Neural crest cell (in vitro differentiated cells): ENCODE results near the gene TAF1. TPM values are rescaled to one million over a fixed set of nuclear protein-coding genes. Genes with fewer than 3 reads are reported as not detected.
A peak's percentile ranks its signal among the peaks of the same experiment; 100 is the strongest.
"Not testable (repeated sequence)": the region's sequence is repeated elsewhere in the genome, so short reads cannot be mapped to it uniquely, and the experiment has no call there.

Experiments used
- DNase-seq: peaks from one replicate; pipeline ENCODE4 v3.0.0; 2021; ENCODE audit warnings: low read depth, mixed read lengths, low spot score
- H3K27ac Mint-ChIP-seq: one replicate; pipeline ENCODE4 v1.8.0; 2021; ENCODE audit warnings: mild to moderate bottlenecking, mixed read lengths; ENCODE audit not compliant: unreplicated experiment
- H3K27me3 Mint-ChIP-seq: 2 replicates; pipeline ENCODE4 v1.8.0; 2021; ENCODE audit warnings: low read depth, mild to moderate bottlenecking, mixed read lengths
- H3K36me3 Mint-ChIP-seq: 2 replicates; pipeline ENCODE4 v1.8.0; 2021; ENCODE audit warnings: low read depth, mild to moderate bottlenecking, mixed read lengths
- H3K4me1 Mint-ChIP-seq: 2 replicates; pipeline ENCODE4 v1.8.0; 2021; ENCODE audit warnings: mixed read lengths
- H3K4me3 Mint-ChIP-seq: one replicate; pipeline ENCODE4 v1.8.0; 2021; ENCODE audit warnings: mild to moderate bottlenecking, mixed read lengths
- H3K9me3 Mint-ChIP-seq: 2 replicates; pipeline ENCODE4 v1.8.0; 2021; ENCODE audit warnings: mixed read lengths
- long read RNA-seq: library from polyadenylated mRNA; unstranded; transcript quantifications from one replicate; pipeline ENCODE4 v2.0.0, GENCODE V29; 2020
- total RNA-seq: library from RNA; stranded (reverse); gene quantifications from 2 replicates; pipeline ENCODE4 v1.2.1, GENCODE V29; 2021
- TF ChIP-seq, protein P1 (sequence below): fragments of 200-600 bp; sonication (generic); conservative IDR thresholded peaks from 2 replicates; pipeline ENCODE4 v1.5.0; 2021; ENCODE audit warnings: antibody characterized with exemption, mild to moderate bottlenecking

TAF1 gene, protein sequence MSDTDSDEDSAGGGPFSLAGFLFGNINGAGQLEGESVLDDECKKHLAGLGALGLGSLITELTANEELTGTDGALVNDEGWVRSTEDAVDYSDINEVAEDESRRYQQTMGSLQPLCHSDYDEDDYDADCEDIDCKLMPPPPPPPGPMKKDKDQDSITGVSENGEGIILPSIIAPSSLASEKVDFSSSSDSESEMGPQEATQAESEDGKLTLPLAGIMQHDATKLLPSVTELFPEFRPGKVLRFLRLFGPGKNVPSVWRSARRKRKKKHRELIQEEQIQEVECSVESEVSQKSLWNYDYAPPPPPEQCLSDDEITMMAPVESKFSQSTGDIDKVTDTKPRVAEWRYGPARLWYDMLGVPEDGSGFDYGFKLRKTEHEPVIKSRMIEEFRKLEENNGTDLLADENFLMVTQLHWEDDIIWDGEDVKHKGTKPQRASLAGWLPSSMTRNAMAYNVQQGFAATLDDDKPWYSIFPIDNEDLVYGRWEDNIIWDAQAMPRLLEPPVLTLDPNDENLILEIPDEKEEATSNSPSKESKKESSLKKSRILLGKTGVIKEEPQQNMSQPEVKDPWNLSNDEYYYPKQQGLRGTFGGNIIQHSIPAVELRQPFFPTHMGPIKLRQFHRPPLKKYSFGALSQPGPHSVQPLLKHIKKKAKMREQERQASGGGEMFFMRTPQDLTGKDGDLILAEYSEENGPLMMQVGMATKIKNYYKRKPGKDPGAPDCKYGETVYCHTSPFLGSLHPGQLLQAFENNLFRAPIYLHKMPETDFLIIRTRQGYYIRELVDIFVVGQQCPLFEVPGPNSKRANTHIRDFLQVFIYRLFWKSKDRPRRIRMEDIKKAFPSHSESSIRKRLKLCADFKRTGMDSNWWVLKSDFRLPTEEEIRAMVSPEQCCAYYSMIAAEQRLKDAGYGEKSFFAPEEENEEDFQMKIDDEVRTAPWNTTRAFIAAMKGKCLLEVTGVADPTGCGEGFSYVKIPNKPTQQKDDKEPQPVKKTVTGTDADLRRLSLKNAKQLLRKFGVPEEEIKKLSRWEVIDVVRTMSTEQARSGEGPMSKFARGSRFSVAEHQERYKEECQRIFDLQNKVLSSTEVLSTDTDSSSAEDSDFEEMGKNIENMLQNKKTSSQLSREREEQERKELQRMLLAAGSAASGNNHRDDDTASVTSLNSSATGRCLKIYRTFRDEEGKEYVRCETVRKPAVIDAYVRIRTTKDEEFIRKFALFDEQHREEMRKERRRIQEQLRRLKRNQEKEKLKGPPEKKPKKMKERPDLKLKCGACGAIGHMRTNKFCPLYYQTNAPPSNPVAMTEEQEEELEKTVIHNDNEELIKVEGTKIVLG (N-terminal part only)
- 31.9 and 37.1 TPM in 2 replicates for total RNA-seq
- long read RNA-seq, partial matches to known transcripts, result 12 of 13 reads
- long read RNA-seq, other reads (novel, unspliced or antisense), result 1 of 13 reads

DNA sequence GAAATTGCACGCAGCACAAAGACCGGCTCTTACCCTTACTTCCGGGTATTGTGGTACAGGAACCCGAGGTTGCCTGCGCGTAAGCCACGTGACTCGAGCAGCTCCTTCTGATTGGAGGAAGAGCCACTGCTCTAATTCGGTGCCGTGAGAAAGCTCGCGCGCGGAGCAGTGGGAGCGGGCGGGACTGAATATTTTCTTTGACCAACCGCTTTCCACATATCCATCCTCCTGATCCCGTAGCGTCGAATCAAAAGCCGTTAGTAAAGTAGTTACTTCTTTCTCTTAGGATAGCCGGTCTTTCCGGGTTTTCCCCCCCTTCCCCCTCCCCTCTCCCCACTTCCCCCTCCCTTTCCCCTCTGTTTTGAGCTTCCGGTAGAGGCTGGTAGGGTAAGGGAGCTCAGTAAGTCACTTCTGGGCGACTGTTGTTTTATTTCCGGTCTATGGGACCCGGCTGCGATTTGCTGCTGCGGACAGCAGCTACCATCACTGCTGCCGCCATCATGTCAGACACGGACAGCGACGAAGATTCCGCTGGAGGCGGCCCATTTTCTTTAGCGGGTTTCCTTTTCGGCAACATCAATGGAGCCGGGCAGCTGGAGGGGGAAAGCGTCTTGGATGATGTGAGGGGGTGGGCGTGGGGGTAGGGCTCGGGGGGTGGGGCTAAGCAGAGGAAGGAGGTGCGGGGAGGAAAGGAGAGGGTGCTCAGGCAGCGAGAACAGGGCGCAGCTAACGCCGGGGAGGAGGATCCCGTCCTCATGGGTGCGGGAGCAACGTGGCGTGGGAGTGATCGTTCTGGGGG lies at the start of gene TAF1:
Gene TAF1 (plus strand): TSS at position 483 of the 799 bp plus-strand sequence. CDS start 18 bp downstream, at position 501.
- H3K9me3 Mint-ChIP-seq, result no peaks in the 10 kb centered on the region
- peaks cover 12% of the 10 kb centered on the region for H3K36me3 Mint-ChIP-seq
- H3K4me1 Mint-ChIP-seq, result peaks cover 30% of the 10 kb centered on the region
- H3K4me3 Mint-ChIP-seq, result peak within 1 kb of the TSS; percentile 100
- peak within 1 kb of the TSS; percentile 98 for H3K27ac Mint-ChIP-seq
- DNase-seq, result peak; percentile 72
- TF ChIP-seq, protein P1, sequence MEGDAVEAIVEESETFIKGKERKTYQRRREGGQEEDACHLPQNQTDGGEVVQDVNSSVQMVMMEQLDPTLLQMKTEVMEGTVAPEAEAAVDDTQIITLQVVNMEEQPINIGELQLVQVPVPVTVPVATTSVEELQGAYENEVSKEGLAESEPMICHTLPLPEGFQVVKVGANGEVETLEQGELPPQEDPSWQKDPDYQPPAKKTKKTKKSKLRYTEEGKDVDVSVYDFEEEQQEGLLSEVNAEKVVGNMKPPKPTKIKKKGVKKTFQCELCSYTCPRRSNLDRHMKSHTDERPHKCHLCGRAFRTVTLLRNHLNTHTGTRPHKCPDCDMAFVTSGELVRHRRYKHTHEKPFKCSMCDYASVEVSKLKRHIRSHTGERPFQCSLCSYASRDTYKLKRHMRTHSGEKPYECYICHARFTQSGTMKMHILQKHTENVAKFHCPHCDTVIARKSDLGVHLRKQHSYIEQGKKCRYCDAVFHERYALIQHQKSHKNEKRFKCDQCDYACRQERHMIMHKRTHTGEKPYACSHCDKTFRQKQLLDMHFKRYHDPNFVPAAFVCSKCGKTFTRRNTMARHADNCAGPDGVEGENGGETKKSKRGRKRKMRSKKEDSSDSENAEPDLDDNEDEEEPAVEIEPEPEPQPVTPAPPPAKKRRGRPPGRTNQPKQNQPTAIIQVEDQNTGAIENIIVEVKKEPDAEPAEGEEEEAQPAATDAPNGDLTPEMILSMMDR, result no peak
- no peaks in the 10 kb centered on the region for H3K27me3 Mint-ChIP-seq

DNA sequence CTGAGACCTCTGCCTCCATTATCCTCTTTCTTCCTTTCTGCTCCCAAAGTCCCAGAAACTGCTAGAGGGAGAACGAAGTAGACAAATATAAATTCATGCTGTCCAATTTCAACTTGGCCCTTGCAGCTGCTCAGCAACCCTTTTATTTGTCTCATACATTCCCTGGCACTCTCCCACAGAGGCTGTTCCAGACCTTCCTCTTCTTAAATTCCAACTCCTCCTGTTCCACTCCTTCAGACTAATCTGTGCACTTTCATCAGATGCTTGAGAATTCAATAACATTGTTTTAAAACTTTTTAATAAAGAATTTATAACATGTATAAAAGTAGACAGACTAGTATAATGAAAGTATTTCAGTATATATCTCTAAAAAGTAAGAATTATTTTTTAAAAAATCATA lies 49.2 kb upstream of the TAF1 start:
- DNase-seq, H3K4me1 Mint-ChIP-seq, H3K27me3 Mint-ChIP-seq, H3K9me3 Mint-ChIP-seq, H3K4me3 Mint-ChIP-seq, H3K27ac Mint-ChIP-seq: not testable (repeated sequence)
- H3K36me3 Mint-ChIP-seq, result peaks cover 15% of the 10 kb centered on the region

DNA sequence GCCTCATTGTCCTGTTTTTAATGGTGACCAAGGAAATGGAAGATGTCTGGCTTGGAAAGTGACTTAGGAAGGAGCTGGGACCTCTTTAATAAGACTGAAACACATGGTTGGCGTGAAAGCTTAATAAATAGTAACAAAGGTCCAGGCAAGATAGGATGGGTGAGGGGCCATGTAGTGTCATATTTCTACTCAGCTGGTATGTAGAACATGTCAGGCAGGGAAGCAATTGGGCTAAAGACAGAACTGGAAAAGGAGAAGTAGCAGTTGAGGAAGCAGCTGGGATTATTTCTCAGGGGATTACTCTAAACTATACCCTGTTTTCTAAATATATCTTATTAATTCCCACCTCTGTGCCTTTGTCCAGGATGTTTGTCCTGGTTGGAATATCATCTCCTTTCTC lies 46.0 kb upstream of the TAF1 start:
- TF ChIP-seq, protein P1, result no peak

DNA sequence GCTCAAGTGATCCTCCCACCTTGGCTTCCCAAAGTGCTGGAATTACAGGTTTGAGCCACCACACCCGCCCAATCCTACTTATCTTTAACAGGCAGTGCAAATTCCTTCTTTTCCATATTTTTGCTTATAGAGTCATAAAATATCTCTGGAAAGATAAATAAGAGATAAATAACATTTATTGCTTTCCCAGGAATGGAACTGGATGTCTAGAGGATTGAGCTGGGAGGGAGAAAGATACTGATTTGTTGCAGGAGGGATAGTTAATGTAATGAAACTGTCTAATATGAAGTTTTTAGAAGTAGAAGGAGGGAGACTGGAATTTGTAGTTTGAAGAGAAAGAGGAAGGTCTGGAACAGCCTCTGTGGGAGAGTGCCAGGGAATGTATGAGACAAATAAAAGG lies 44.4 kb upstream of the TAF1 start:
- TF ChIP-seq, protein P1, result no peak
- no peaks in the 10 kb centered on the region for H3K4me1 Mint-ChIP-seq
- no peaks in the 10 kb centered on the region for H3K27me3 Mint-ChIP-seq
- peaks cover 2% of the 10 kb centered on the region for H3K9me3 Mint-ChIP-seq
- peaks cover 14% of the 10 kb centered on the region for H3K36me3 Mint-ChIP-seq
- DNase-seq, result no peak
- no peak overlapping the region for H3K4me3 Mint-ChIP-seq
- H3K27ac Mint-ChIP-seq, result no peak overlapping the region

More for the DNA sequence above, 46.0 kb upstream of the TAF1 start:
- Mint-ChIP-seq H3K27me3 (no peaks in the 10 kb centered on the region), H3K4me3 (no peak overlapping the region), H3K9me3 (no peaks in the 10 kb centered on the region), H3K4me1 (no peaks in the 10 kb centered on the region), H3K36me3 (peaks cover 17% of the 10 kb centered on the region), H3K27ac (no peak overlapping the region)
- no peak for DNase-seq

DNA sequence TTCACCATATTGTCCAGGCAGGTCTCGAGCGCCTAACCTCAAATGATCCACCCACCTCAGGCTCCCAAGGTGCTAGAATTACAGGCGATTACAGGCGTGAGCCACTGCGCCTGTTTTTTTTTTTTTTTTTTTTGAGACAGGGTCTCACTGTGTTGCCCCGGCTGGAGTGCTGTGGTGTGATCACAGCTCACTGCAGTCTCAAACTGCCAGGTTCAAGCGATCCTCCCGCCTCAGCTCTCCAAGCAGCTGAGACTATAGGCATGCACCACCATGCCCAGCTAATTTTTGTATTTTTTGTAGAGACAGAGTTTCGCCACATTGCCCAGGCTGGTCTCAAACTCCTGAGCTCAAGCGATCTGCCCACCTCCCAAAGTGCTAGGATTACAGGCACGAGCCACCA lies 41.7 kb upstream of the TAF1 start:
- H3K27me3 Mint-ChIP-seq, H3K9me3 Mint-ChIP-seq, H3K27ac Mint-ChIP-seq, H3K4me3 Mint-ChIP-seq, DNase-seq, H3K4me1 Mint-ChIP-seq: not testable (repeated sequence)
- peaks cover 16% of the 10 kb centered on the region for H3K36me3 Mint-ChIP-seq
